GM18517 (cell line): ENCODE data around the gene NDST1.
A peak's percentile ranks its signal among the peaks of the same experiment; 100 is the strongest.
"Not testable (repeated sequence)": the region's sequence is repeated elsewhere in the genome, so short reads cannot be mapped to it uniquely, and the experiment has no call there.

Experiments used
- ATAC-seq: cut with Tn5 transposase; IDR thresholded peaks from one replicate; pipeline ENCODE4 v1.9.1; 2021; ENCODE audit warnings: mild to moderate bottlenecking, moderate library complexity; ENCODE audit not compliant: unreplicated experiment

NDST1 gene

DNA sequence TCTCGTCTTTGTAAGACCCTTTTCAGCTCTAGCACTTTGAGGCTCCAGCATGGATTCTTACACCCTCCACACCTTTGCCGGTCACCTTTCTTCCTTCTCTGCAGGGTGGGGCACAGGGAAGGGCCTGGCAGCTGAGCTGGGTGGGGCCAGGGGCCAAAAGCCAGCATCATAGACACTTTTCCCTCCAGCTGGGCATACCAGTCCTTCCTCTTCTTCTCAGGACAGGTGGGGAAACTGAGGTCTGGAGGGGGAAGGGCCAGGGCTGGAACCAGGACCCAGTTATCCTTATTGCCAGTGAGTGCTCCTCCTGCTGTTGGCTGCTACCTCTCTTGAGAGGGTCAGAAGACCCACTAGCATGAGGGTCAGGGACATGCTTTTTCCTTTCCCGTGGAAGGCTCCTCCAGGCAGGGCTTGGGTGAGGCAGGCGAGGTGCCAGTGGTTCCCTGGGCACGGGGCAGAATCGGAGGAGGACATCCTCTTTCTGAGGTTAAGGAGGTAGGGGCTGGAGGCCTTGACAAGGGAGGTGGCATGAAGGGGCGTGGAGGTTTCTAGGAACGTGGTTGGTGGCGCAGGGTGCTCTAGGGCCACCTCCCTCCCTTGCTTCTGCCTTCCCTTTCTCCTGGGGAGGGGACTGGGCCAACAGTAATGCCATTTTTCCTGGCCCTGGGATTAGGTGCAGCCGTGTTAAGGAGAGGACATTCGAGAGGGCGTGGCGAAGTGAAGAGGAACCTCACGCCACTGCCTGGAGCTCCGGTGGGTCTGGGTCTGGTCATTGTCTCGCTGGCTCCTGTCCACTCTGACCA is at the start of gene NDST1:
Gene NDST1, plus strand, starts transcription at position 658 of the 803 bp plus-strand sequence. CDS start 13,124 bp downstream, outside the sequence.
- no peak for ATAC-seq

- ATAC-seq: peak; percentile 70
Observed at GRCh38 chr5:150458802-150459557, 49.0 kb upstream of the NDST1 start.

DNA sequence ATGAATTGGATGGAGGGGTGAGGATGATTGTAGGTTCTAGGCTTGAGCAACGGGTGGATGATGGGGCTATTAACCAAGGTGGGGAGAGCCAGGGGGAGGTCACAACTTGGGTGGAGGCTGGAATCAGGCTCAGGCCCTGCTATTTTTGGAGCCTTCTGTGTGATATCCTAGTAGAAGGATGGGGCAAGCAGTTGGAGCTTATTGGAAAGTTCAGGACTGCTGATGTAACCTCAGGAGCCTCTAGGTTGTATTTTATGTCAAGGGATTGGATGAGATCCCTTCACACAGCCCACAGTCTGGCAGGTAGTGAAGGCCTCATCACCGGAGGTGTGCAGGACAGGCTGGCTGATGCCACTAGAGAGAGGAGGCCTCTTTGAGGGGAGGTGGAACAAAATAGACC is 47.1 kb upstream of the NDST1 start:
- no peak for ATAC-seq

DNA sequence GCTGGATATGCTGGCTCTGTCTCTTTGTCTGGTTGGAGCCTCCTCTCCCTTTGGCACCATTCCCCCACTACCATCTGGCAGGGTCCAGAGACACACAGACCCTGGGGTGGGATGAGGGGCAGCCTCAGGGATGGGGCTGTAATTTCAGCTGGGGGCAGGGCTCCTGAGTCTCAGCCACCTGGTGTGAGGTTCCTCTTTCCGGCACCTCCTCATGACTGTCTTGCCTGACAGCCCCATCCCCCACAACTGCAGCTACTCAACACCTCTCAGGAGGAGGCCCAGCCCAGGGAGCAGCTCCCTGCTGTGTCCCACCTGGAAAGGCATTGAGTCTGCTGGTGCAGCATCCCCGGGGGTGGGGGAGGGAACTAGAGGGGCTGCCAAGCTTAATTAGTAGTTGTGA is 46.7 kb upstream of the NDST1 start:
- ATAC-seq: peak; percentile 77

- no peak for ATAC-seq
Observed at GRCh38 chr5:150464554-150465012, 43.3 kb upstream of the NDST1 start.

DNA sequence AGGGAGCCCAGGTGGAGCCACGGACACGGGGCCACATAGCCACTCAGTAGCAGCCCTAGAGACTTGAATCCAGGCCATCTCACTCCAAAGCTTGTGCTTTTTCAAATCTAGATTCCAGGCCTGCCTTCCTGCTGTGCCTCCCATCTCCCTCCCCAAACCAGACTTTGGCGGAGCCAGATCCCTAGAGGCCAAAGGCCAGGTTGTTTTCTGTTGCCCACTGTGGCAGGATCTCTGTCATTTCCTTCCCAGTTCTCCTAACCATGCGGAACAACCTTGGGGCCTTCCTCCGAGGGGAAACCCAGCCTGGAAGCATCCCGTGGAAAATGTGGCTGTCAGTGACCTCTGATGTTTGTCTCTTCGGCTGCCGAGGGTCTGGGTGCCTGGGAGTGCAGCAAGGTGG is 42.0 kb upstream of the NDST1 start:
- no peak for ATAC-seq

DNA sequence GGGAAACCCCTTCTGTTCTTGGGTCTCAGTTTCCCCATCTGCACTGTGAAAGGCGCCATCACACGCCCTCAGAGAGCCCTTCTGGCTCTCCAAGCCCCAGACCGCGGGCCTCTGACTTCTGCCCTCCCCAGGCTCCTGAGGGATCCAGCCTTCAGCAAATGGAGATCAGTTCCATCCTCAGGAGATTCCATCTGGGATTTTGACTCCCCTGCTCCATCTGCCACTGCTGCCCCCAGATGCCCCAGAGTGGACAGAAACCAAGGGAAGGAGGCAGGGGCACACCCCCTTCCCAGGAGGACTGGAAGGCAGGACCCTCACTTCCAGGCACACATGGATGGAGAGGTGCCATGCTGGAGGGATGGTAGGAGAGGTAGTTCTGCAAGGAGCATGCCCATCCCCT is 39.7 kb upstream of the NDST1 start:
- ATAC-seq: no peak

- no peak for ATAC-seq
Observed at GRCh38 chr5:150469718-150470469, 38.0 kb upstream of the NDST1 start.

GRCh38 chr5:150473673-150474358 is 34.1 kb upstream of the NDST1 start:
- no peak for ATAC-seq

- not testable (repeated sequence) for ATAC-seq
Observed at GRCh38 chr5:150476568-150476967, 31.4 kb upstream of the NDST1 start.

DNA sequence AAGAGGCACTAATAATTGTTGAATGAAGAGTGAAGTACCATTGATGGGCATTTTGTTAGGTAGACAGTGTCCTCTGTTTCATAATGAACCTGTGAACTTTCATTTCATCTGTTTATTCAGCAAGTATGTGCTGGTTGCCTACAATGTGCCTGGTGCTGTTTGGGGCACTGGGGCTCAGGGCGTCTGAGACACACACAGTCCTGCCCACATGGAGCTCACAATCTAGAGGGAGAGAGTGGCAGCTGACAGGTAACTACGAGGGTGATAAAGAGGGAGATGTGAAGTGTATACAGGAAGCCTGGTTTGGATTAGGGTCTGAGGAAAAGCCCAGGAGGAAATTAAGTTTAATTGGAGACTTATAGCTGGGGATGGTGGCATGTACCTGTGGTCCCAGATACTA is 28.5 kb upstream of the NDST1 start:
- ATAC-seq: no peak

GRCh38 chr5:150481708-150481965 is 26.3 kb upstream of the NDST1 start:
- ATAC-seq: no peak

- ATAC-seq: no peak
Observed at GRCh38 chr5:150481972-150482406, 25.9 kb upstream of the NDST1 start.

DNA sequence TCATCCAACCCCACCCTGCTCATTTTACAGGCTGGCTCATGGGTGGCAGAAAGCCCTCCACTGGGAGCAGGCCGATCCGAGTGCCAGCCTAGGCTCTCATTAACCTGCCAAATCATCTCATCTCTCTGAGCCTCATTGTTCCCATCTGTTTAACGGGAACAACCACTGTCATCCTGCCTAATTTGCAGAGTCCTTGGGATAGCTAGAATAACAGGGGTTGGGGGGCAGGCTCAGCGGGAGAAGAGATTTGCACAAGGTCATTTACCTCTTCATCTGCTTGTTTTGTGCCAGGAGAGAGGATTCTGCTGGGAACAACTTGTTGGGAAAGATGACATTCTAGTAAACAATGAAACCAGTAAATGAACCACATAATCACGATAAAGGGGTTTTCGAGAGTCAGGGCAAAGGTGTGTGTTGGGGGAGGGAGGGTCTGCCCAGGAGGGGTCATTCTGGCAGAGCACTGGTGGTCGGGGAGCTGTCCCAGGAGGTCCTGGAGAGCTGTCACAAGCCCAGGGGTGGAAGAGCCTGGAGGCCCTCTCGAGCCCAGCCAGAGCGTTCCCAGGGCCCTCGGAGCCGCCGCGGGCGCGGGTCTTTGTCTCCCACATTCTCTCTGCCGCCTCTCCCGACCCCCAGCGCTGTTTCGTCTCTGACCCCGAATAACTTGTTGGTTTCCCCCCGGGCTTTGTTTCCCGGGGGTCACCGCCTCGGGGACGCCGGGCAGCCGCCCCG is 22.8 kb upstream of the NDST1 start:
- ATAC-seq: no peak

DNA sequence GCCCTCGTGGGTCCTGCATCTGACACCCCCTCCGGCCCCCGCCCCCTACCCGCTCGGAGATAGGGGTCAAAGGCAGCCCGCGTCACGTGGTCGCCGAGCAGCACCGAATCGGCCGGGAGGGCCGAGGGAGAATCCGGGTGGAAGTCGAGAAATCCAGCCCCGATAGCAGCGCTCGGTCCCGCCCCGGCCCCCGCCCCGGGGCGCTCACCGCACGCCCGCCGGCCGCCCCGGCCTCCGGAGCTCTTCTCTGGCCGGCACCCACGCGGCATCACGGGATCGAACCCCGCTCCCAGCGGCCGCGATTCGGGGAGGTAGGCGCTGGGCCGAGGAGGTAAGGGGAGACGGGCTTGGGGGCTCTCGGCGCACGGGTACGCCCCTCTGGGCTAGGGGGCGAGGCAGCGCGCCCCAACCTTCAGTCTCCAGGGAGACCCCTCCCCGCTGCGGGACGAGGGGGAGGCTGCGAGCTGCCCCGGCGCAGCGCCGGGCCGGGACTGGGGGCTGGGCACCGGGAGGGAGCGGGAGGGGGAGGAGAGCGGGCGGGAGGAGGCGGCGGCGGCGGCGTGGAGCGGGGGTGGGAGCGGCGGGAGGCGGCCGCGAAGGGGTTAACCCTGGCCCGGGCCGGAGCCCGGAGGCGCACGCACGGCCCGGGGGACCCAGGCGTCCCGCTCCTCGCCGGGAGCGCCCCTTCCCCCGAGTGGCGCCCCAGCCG is 22.1 kb upstream of the NDST1 start:
- ATAC-seq: no peak

DNA sequence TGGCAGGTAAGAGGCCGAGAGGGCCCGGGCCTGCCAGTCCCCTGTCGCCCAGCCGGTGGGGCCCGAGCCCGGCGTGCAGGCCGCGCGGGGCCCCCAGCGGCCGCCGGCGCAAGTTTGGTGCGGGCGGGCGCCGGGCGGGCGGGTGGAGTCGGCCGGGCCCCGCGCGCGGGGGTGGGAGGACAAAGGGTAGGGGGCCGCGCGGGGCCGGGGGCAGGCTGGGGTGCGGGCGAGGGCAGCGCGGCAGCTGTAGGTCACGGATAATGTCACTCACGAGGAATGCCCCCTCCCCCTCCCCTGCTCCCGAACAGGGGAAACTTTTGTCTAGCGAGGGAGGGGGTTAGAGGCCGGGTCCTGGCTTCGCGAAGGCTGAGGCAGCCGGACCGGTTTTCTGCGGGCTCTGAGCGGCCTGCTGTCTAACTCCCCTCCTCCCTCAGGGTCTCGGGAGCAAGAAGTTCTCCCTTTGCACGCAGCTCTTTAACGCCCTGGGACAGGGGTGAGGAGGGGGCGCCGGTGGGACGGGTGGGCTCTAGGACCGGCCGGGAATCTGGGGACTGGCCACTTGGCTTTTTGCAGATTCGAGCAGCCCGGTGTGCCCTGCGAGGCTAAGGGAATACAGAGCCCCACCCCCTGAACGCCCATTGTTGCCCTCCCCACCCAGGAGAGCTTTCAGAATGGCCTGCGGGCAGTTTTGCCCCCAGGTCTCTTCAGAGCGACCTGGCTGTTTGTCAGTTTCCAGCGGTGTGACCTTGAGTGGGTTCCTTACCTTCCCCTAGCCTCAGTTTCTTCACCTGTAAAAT is 21.3 kb upstream of the NDST1 start:
- ATAC-seq: no peak

- ATAC-seq: no peak
Observed at GRCh38 chr5:150487199-150488061, 20.5 kb upstream of the NDST1 start.
